SK-N-SH (cell line): ENCODE data around the gene CCND3.

Experiments
- CTCF ChIP-seq: fragments of 200-600 bp; sonication (generic); IDR thresholded peaks from 2 replicates; pipeline ENCODE4 v1.6.1; 2017; ENCODE audit warnings: antibody characterized with exemption, mild to moderate bottlenecking, moderate library complexity
- PBX3 ChIP-seq: IDR thresholded peaks from 2 replicates; pipeline ENCODE4; 2012

DNA sequence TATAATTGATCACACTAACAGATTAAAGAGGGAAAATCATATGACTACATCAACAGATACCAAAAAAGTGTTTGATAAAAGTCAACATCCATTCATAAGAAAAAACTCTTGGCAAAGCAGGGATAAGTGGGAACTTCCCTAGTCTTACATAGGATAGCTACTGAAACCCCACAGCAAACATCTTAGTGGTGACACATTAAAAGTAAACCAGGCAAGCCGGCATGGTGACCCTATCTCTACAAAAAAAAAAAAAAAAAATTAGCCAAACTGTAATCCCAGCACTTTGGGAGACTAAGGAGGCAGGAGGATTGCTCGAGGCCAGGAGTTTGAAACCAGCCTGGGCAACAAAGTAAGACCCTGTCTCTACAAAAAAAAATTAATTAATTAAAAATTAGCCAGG is 13.8 kb upstream of the CCND3 start:
- TF ChIP-seq CTCF, result no peak
- TF ChIP-seq PBX3, result no peak
